Neuronal stem cell (in vitro differentiated cells): ENCODE results near the gene SKA2.
"Not testable (repeated sequence)": the region's sequence is repeated elsewhere in the genome, so short reads cannot be mapped to it uniquely, and the experiment has no call there.

Source experiments
- DNase-seq: peaks from one replicate; pipeline ENCODE4 v3.0.0-alpha.2; 2013; ENCODE audit warnings: low spot score
- H2AFZ ChIP-seq: one replicate; pipeline ENCODE4 v1.6.1; 2013; ENCODE audit warnings: mild to moderate bottlenecking, low read length, inconsistent platforms
- H2AK5ac ChIP-seq: 2 replicates; pipeline ENCODE4 v1.6.1; 2013; ENCODE audit warnings: low read depth, mild to moderate bottlenecking, inconsistent platforms, low read length, moderate library complexity, mixed read lengths
- H2BK120ac ChIP-seq: 2 replicates; pipeline ENCODE4 v1.6.1; 2013; ENCODE audit warnings: low read depth, mild to moderate bottlenecking, inconsistent platforms, low read length, moderate library complexity, mixed read lengths
- H2BK12ac ChIP-seq: one replicate; pipeline ENCODE4 v1.6.1; 2013; ENCODE audit warnings: low read length, inconsistent platforms
- H2BK15ac ChIP-seq: 2 replicates; pipeline ENCODE4 v1.6.1; 2013; ENCODE audit warnings: mild to moderate bottlenecking, low read length, inconsistent platforms, mixed read lengths
- H2BK5ac ChIP-seq: one replicate; pipeline ENCODE4 v1.6.1; 2013; ENCODE audit warnings: inconsistent platforms, mild to moderate bottlenecking, low read length, moderate library complexity
- H3K14ac ChIP-seq: one replicate; pipeline ENCODE4 v1.6.1; 2013; ENCODE audit warnings: low read length, inconsistent platforms
- H3K18ac ChIP-seq: 2 replicates; pipeline ENCODE4 v1.6.1; 2013; ENCODE audit warnings: low read length, inconsistent platforms
- H3K23ac ChIP-seq: 2 replicates; pipeline ENCODE4 v1.6.1; 2013; ENCODE audit warnings: low read depth, mild to moderate bottlenecking, mixed read lengths, low read length, inconsistent platforms; ENCODE audit not compliant: poor library complexity
- H3K27ac ChIP-seq: replicated peaks from 3 replicates; pipeline ENCODE4 v1.5.1; 2013; ENCODE audit warnings: low read length, inconsistent platforms
- H3K27me3 ChIP-seq, 3 experiments: 2 replicates each; pipeline ENCODE4 v1.6.1; 2013; ENCODE audit warnings: low read length in 3 of 3, mild to moderate bottlenecking in 2 of 3, inconsistent platforms in 1 of 3, low read depth in 1 of 3, mixed read lengths in 1 of 3, moderate library complexity in 1 of 3; ENCODE audit not compliant: control insufficient read depth in 3 of 3, insufficient read depth in 3 of 3
- H3K36me3 ChIP-seq, 2 donors: replicated peaks in 1 of 2; 2 replicates each; pipeline ENCODE4 v1.6.1; 2013; ENCODE audit warnings: low read length in 2 of 2; ENCODE audit not compliant: control insufficient read depth in 2 of 2, insufficient read depth in 2 of 2
- H3K4ac ChIP-seq: 2 replicates; pipeline ENCODE4 v1.6.1; 2013; ENCODE audit warnings: inconsistent platforms, mild to moderate bottlenecking, low read length, moderate library complexity
- H3K4me1 ChIP-seq, 2 donors: 1 replicate in 1 of 2; 2 replicates in 1 of 2; pipeline ENCODE4 v1.6.1; 2013; ENCODE audit warnings: low read length in 2 of 2, low read depth in 1 of 2; ENCODE audit not compliant: control insufficient read depth in 2 of 2, insufficient read depth in 1 of 2
- H3K4me2 ChIP-seq: one replicate; pipeline ENCODE4 v1.6.1; 2013; ENCODE audit warnings: mild to moderate bottlenecking, low read length, inconsistent platforms; ENCODE audit not compliant: insufficient read depth, poor library complexity, severe bottlenecking
- H3K4me3 ChIP-seq, 2 donors: 2 replicates each; pipeline ENCODE4 v1.5.1; 2013; ENCODE audit warnings: low read length in 2 of 2, mild to moderate bottlenecking in 2 of 2, inconsistent platforms in 1 of 2, moderate library complexity in 1 of 2
- H3K79me1 ChIP-seq: one replicate; pipeline ENCODE4 v1.6.1; 2013; ENCODE audit warnings: low read depth, mild to moderate bottlenecking, inconsistent platforms, low read length, moderate library complexity
- H3K9ac ChIP-seq: one replicate; pipeline ENCODE4 v1.6.1; 2013; ENCODE audit warnings: mild to moderate bottlenecking, low read depth, low read length, inconsistent platforms; ENCODE audit not compliant: poor library complexity
- H3K9me3 ChIP-seq, 2 donors: replicated peaks in 1 of 2; 2 replicates each; pipeline versions ENCODE3 to v1.6.1; 2013; ENCODE audit warnings: low read length in 2 of 2, mild to moderate bottlenecking in 2 of 2, inconsistent platforms in 1 of 2, low read depth in 1 of 2, mixed read lengths in 1 of 2, moderate library complexity in 1 of 2; ENCODE audit not compliant: control insufficient read depth in 2 of 2, insufficient read depth in 1 of 2
- H4K8ac ChIP-seq: one replicate; pipeline ENCODE4 v1.6.1; 2013; ENCODE audit warnings: low read depth, mild to moderate bottlenecking, inconsistent platforms, low read length, moderate library complexity
- H4K91ac ChIP-seq: one replicate; pipeline ENCODE4 v1.6.1; 2013; ENCODE audit warnings: low read length, low read depth, mild to moderate bottlenecking, inconsistent platforms; ENCODE audit not compliant: poor library complexity
- WGBS, 2 donors: extraction: QIAGEN DNeasy Blood & Tissue Kit; methylation state at CpG; one replicate each; pipeline ENCODE4 v1.1.7; 2013; ENCODE audit warnings: missing lambda C conversion rate in 2 of 2, mixed read lengths in 1 of 2; ENCODE audit not compliant: insufficient read length in 2 of 2, insufficient replicate concordance in 1 of 2; ENCODE audit errors: extremely low coverage in 2 of 2; 5-methylcytosine and 5-hydroxymethylcytosine counted together

Gene SKA2

DNA sequence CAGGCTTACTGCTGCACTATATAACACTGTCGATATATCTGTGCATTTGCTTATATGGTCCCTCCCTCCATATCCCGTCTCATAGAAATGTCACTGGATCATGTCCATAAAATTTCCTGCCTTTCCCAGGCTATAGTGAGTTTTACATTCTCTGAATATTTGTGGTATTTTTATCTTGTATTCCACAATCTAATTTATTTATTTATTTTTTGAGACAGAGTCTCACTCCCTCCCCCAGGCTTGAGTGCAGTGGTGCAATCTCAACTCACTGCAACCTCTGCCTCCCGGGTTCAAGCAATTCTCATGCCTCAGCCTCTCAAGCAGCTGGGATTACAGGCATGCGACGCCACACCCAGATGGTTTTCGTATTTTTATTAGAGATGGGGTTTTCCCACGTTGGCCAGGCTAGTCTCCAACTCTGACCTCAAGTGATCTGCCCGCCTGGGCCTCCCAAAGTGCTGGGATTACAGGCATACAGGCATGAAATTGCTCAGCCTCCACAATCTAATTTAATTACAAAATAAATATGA lies 61.2 kb downstream of the SKA2 start:
- Histone ChIP-seq H3K9me3 (peaks cover 0 to 13% of the 10 kb centered on the region in 2 donors), H4K91ac (no peak overlapping the region), H3K27me3 (no peaks in the 10 kb centered on the region), H2BK12ac (no peak overlapping the region), H3K79me1 (no peaks in the 10 kb centered on the region), H4K8ac (no peak overlapping the region), H3K27ac (no peak overlapping the region), H3K36me3 (peaks cover 5 to 14% of the 10 kb centered on the region in 2 donors), H2BK15ac (no peak overlapping the region), H3K14ac (no peak overlapping the region), H2BK5ac (no peak overlapping the region), H2AFZ (no peak overlapping the region), H3K18ac (no peak overlapping the region), H2AK5ac (no peak overlapping the region), H2BK120ac (no peak overlapping the region), H3K23ac (no peak overlapping the region), H3K4me1 (no peaks in the 10 kb centered on the region), H3K4ac (no peak overlapping the region), H3K4me3 (no peak overlapping the region), H3K4me2 (no peak overlapping the region), H3K9ac (no peak overlapping the region)
- DNase-seq, result no peak
- no CpG with 5 or more reads among the region's 8 CpGs for WGBS, 2 donors

DNA sequence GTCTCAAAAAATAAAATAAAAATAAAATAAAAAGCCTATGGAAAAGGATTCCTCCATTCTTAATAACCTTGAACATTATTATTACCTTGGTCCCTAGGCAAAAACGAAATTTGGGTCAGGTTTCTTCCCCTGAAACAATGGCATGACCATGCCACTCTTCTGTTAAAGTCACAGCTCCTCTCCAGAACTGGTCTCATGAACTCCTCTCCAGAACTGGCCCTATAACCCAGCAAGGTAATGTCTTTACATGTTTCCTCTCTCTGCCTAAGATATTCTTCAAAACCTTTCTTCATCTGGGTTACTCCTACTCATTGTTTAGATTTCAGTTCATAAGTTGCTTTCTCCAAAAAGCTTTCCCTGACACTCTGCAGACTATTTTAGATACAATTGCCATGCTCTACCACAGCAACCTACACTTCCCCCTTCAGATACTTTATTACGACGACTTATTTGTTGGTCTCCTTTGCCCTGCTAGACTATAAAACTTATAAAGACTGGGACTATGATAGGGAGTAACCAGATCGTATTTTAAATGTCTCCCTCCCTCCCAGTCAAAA lies 61.8 kb downstream of the SKA2 start:
- Histone ChIP-seq H2AK5ac (no peak overlapping the region), H3K4me2 (no peak overlapping the region), H3K9ac (no peak overlapping the region), H4K91ac (no peak overlapping the region), H3K9me3 (peaks cover 0 to 10% of the 10 kb centered on the region in 2 donors), H3K36me3 (peaks cover 5 to 20% of the 10 kb centered on the region in 2 donors), H3K4me3 (no peak overlapping the region), H3K18ac (no peak overlapping the region), H2BK5ac (no peak overlapping the region), H3K27me3 (no peaks in the 10 kb centered on the region), H3K4ac (no peak overlapping the region), H2BK12ac (no peak overlapping the region), H4K8ac (no peak overlapping the region), H3K14ac (no peak overlapping the region), H2AFZ (no peak overlapping the region), H3K4me1 (no peaks in the 10 kb centered on the region), H3K23ac (no peak overlapping the region), H3K79me1 (no peaks in the 10 kb centered on the region), H2BK15ac (no peak overlapping the region), H3K27ac (no peak overlapping the region), H2BK120ac (no peak overlapping the region)
- no peak for DNase-seq
- WGBS, 2 donors, result no CpG with 5 or more reads among the region's 4 CpGs

DNA sequence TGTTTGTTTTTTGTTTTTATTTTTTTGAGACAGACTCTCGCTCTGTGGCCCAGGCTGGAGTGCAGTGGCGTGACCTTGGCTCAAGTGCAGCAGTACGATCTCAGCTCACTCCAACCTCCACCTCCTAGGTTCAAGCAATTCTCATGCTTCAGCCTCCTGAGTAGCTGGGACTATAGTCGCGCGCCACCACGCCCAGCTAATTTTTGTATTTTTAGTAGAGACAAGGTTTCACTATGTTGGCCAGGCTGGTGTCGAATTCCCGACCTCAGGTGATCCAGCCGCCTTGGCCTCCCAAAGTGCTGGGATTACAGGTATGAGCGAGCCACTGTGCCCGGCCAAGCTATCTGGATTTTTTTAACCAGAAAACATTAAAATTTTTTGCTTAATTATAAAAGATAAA lies 64.4 kb downstream of the SKA2 start:
- not testable (repeated sequence) for H3K4me2 ChIP-seq, H4K91ac ChIP-seq, H2BK120ac ChIP-seq, H3K23ac ChIP-seq, DNase-seq, H3K4me3 ChIP-seq, H3K4ac ChIP-seq, H3K9me3 ChIP-seq, H3K14ac ChIP-seq, H3K4me1 ChIP-seq, H3K18ac ChIP-seq, H2AFZ ChIP-seq, H3K27ac ChIP-seq, H2BK12ac ChIP-seq, H3K79me1 ChIP-seq, H3K27me3 ChIP-seq, H3K9ac ChIP-seq, H2AK5ac ChIP-seq, H4K8ac ChIP-seq, H2BK5ac ChIP-seq, H2BK15ac ChIP-seq
- WGBS, 2 donors, result no CpG with 5 or more reads among the region's 12 CpGs
- peaks cover 5 to 34% of the 10 kb centered on the region in 2 donors for H3K36me3 ChIP-seq

DNA sequence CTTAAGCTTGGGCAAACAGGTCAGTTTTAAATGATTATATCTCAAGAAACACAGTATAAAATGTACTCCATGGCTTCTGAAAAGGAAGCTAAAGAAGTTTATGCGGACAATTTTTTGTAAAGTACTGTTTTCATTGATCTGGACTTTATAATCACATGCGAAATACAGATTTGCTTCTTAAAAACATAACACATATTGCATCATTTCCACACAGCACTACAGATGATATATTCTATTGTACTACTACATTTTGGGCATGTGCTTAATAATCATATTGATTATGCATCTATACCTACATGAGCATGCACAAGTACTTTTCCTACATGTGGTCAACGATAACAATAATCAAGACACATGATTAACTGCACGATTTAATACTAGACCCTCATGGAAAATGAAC lies 70.8 kb downstream of the SKA2 start:
- H2BK120ac ChIP-seq, result no peak overlapping the region
- no peak for DNase-seq

More for the DNA sequence above, 70.8 kb downstream of the SKA2 start:
- Histone ChIP-seq H3K27ac (no peak overlapping the region), H2BK5ac (no peak overlapping the region), H3K23ac (no peak overlapping the region), H2BK12ac (no peak overlapping the region), H3K18ac (no peak overlapping the region), H4K8ac (no peak overlapping the region), H3K4ac (no peak overlapping the region), H3K9ac (no peak overlapping the region), H3K27me3 (no peaks in the 10 kb centered on the region), H3K4me1 (no peaks in the 10 kb centered on the region), H2AK5ac (no peak overlapping the region), H2BK15ac (no peak overlapping the region), H3K36me3 (peaks cover 5 to 56% of the 10 kb centered on the region in 2 donors), H2AFZ (no peak overlapping the region), H3K4me2 (no peak overlapping the region), H3K4me3 (no peak overlapping the region), H3K14ac (no peak overlapping the region), H3K79me1 (no peaks in the 10 kb centered on the region), H4K91ac (no peak overlapping the region), H3K9me3 (peaks cover 0 to 2% of the 10 kb centered on the region in 2 donors)
- WGBS, 2 donors, result no CpG with 5 or more reads among the region's 4 CpGs
